ENCODE results near the gene A4GALT. TPM values are rescaled to one million over a fixed set of nuclear protein-coding genes. Genes with fewer than 3 reads are reported as not detected.
A peak's percentile ranks its signal among the peaks of the same experiment; 100 is the strongest.

A4GALT gene
- total and polyA plus RNA-seq, 2 of the 13 experiments (the other 11 are each of a cell fraction or from before 2014, with no cell fraction given) = 0.09 to 1.1 TPM

GRCh38 chr22:42769574-42770447, 49.1 kb upstream of the A4GALT start (continued):
- TF ChIP-seq MNT (IDR thresholded peaks at IDR 0.05) (peak; percentile 25; the same call in 1 of the 2 replicates), E2F1 (CRISPR knock-in tag; IDR thresholded peaks at IDR 0.05) (no peak), FOXP1 (IDR thresholded peaks at IDR 0.05) (no peak), FOXP1 (CRISPR knock-in tag; IDR thresholded peaks at IDR 0.05) (0 out of 2 replicates have a peak, but pooled peaks have one; percentile 23), MLX (CRISPR knock-in tag; IDR thresholded peaks at IDR 0.05) (0 out of 2 replicates have a peak, but pooled peaks have one; percentile 13), ZBTB42 (CRISPR knock-in tag; IDR thresholded peaks at IDR 0.05) (no peak), ZNF224 (CRISPR knock-in tag; IDR thresholded peaks at IDR 0.05) (no peak), ZIK1 (CRISPR knock-in tag; IDR thresholded peaks at IDR 0.05; ENCODE audit: borderline replicate concordance, low read depth) (peak; percentile 35; the same call in 1 of the 2 replicates), ZNF326 (CRISPR knock-in tag; IDR thresholded peaks at IDR 0.05; ENCODE audit: borderline replicate concordance) (no peak), HMGXB3 (CRISPR knock-in tag; IDR thresholded peaks at IDR 0.05; ENCODE audit: borderline replicate concordance) (no peak), HIC2 (CRISPR knock-in tag; IDR thresholded peaks at IDR 0.05; ENCODE audit: low read depth) (peak; percentile 46; the same call in 1 of the 2 replicates), ZNF484 (CRISPR knock-in tag; IDR thresholded peaks at IDR 0.05; ENCODE audit: borderline replicate concordance, low read depth) (no peak), ZNF543 (CRISPR knock-in tag; IDR thresholded peaks at IDR 0.05) (no peak; the same call in 1 of the 2 replicates), GPN1 (CRISPR knock-in tag; IDR thresholded peaks at IDR 0.05; ENCODE audit: borderline replicate concordance) (no peak), CBX2 (IDR thresholded peaks at IDR 0.05; ENCODE audit: low read depth, low read length) (no peak), CBX2 (CRISPR knock-in tag; IDR thresholded peaks at IDR 0.05; ENCODE audit: low read depth) (peak; percentile 61), SALL2 (CRISPR knock-in tag; IDR thresholded peaks at IDR 0.05) (0 out of 2 replicates have a peak, but pooled peaks have one; percentile 29), DPF2 (CRISPR knock-in tag; IDR thresholded peaks at IDR 0.05; ENCODE audit: borderline replicate concordance, low read depth) (peak; percentile 47; the same call in 1 of the 2 replicates)

Data from HepG2 (cell line).